K562 (cell line): ENCODE data around the gene UBALD2. TPM values are rescaled to one million over a fixed set of nuclear protein-coding genes. Genes with fewer than 3 reads are reported as not detected.
"Not testable (repeated sequence)": the region's sequence is repeated elsewhere in the genome, so short reads cannot be mapped to it uniquely, and the experiment has no call there.

Experiments used
- ATAC-seq: fragments of 200-7000 bp; cut with Tn5 transposase; 3 replicates; pipeline ENCODE4 v1.9.1; 2020; ENCODE audit warnings: moderate library complexity
- BruUV-seq: library from RNA; stranded (reverse); fragments of 400-500 nt; replicated peaks from 2 replicates; lab custom pipeline; 2021; lab: Mats Ljungman, UMichigan
- CTCF ChIA-PET: fragments of 300-600 bp; formaldehyde crosslinking; extraction: SDS; loops from one replicate; lab custom pipeline; 2021; ENCODE audit warnings: low intra/inter-chr PET ratio; lab: Yijun Ruan, JAX
- POLR2A ChIA-PET: fragments of 300-600, 350-650 bp; sonication (Branson Sonifier 250); formaldehyde crosslinking; extraction: SDS; loops from one replicate; lab custom pipeline; 2021; ENCODE audit warnings: antibody characterized with exemption, inconsistent platforms; lab: Yijun Ruan, JAX
- DNase-seq, 4 experiments: peaks; one replicate each; pipeline versions ENCODE4 v3.0.0 to v3.0.0-alpha.2; 2011 to 2018; ENCODE audit warnings: low spot score in 3 of 4, mixed read lengths in 3 of 4; ENCODE audit errors: extremely low read depth in 1 of 4
- FAIRE-seq: peaks from 2 replicates; lab custom pipeline; 2011; peaks lifted over from hg19 to GRCh38; lab: Jason Lieb, UNC
- H2AFZ ChIP-seq: 2 replicates; pipeline ENCODE4 v1.6.0; 2011; ENCODE audit warnings: low read depth, low read length, control low read depth, inconsistent platforms
- H3K27ac ChIP-seq: fragments of 200-600 bp; 3 replicates; pipeline ENCODE4 v1.8.0; 2011; ENCODE audit warnings: low read depth, mild to moderate bottlenecking, control low read depth, inconsistent platforms, low read length, moderate library complexity, mixed read lengths; ENCODE audit errors: extremely low read depth
- H3K27me3 ChIP-seq, 2 experiments: fragments of 300-600 bp in 1 of 2; 2 replicates in 1 of 2; 3 replicates in 1 of 2; pipeline versions ENCODE4 v1.6.0 to v1.8.0; 2011; ENCODE audit warnings: inconsistent platforms in 2 of 2, low read length in 2 of 2, mild to moderate bottlenecking in 1 of 2, mixed read lengths in 1 of 2, moderate library complexity in 1 of 2; ENCODE audit not compliant: control insufficient read depth in 2 of 2, insufficient read depth in 2 of 2
- H3K36me3 ChIP-seq: fragments of 300-600 bp; 3 replicates; pipeline ENCODE4 v1.8.0; 2011; ENCODE audit warnings: mild to moderate bottlenecking, low read length, inconsistent platforms; ENCODE audit not compliant: control insufficient read depth, insufficient read depth
- H3K4me1 ChIP-seq, 2 experiments: fragments of 200-600 bp in 1 of 2; replicated peaks in 1 of 2; 2 replicates in 1 of 2; 3 replicates in 1 of 2; pipeline versions ENCODE4 v1.5.1 to v1.8.0; 2011; ENCODE audit warnings: inconsistent platforms in 2 of 2, low read length in 2 of 2, mild to moderate bottlenecking in 1 of 2, mixed read lengths in 1 of 2, moderate library complexity in 1 of 2; ENCODE audit not compliant: control insufficient read depth in 2 of 2, insufficient read depth in 2 of 2
- H3K4me2 ChIP-seq: 2 replicates; pipeline ENCODE4 v1.6.1; 2011; ENCODE audit warnings: low read length, control low read depth, inconsistent platforms, mixed read lengths; ENCODE audit not compliant: insufficient read depth
- H3K4me3 ChIP-seq: fragments of 200-600 bp; sonication (generic), shearing (Covaris generic); 2 replicates; pipeline ENCODE4 v1.5.1; 2016; ENCODE audit warnings: control low read depth, inconsistent platforms
- H3K79me2 ChIP-seq: fragments of 200-600 bp; 3 replicates; pipeline ENCODE4 v1.8.0; 2011; ENCODE audit warnings: low read length, inconsistent platforms; ENCODE audit not compliant: control insufficient read depth, insufficient read depth
- H3K9ac ChIP-seq, 2 experiments: 2 replicates each; pipeline versions ENCODE4 v1.6.0 to v1.6.1; 2011; ENCODE audit warnings: low read depth in 2 of 2, low read length in 2 of 2, control low read depth in 1 of 2, inconsistent platforms in 1 of 2, mild to moderate bottlenecking in 1 of 2, mixed read lengths in 1 of 2; ENCODE audit not compliant: insufficient read depth in 1 of 2
- H3K9me1 ChIP-seq: one replicate; pipeline ENCODE4 v1.6.0; 2011; ENCODE audit warnings: inconsistent platforms, mild to moderate bottlenecking, low read length, moderate library complexity; ENCODE audit not compliant: control insufficient read depth, insufficient read depth
- H3K9me3 ChIP-seq: replicated peaks from 2 replicates; pipeline ENCODE4 v1.5.1; 2011; ENCODE audit warnings: low read depth, low read length, inconsistent platforms; ENCODE audit not compliant: control insufficient read depth, insufficient read depth
- H4K20me1 ChIP-seq: replicated peaks from 2 replicates; pipeline ENCODE4 v1.6.1; 2011; ENCODE audit warnings: low read length, inconsistent platforms, mixed read lengths; ENCODE audit not compliant: control insufficient read depth, insufficient read depth
- ATF2 ChIP-seq: sonication (generic); formaldehyde crosslinking; IDR thresholded peaks from 2 replicates; pipeline ENCODE4 v1.8.1; 2022; ENCODE audit warnings: missing genetic modification reagents
- WGBS: fragments of 100-300 bp; shearing (Covaris generic); methylation state at CpG from one replicate; pipeline ENCODE4 v1.1.6; 2016; ENCODE audit warnings: low coverage, mixed read lengths; ENCODE audit not compliant: insufficient coverage; ENCODE audit errors: missing lambda C conversion rate; 5-methylcytosine and 5-hydroxymethylcytosine counted together
- in situ Hi-C: fragments of 300-500 bp; cut with MboI; formaldehyde crosslinking; loops from 4 replicates; pipeline ENCODE4 v1.15.0; 2018; ENCODE audit warnings: inconsistent platforms, mixed read lengths
- intact Hi-C: fragments of 100-400 bp; cut with micrococcal nuclease; formaldehyde crosslinking; loops from 2 replicates; pipeline ENCODE4 v1.14.2; 2022
- polyA plus RNA-seq, 8 experiments: library from polyadenylated mRNA; depleted of rRNA in 4 of 8; stranded (reverse) in 5 of 8; unstranded in 3 of 8; fragments of >200 nt; fragmentation: Nextera tagmentation in 2 of 8; fragmentation: Illumina TruSeq in 1 of 8; extraction: Ambion mirVana in 2 of 8; extraction: Trizol in 1 of 8; gene quantifications; 2 replicates each; pipeline versions ENCODE4 v1.2.1 to v1.2.3, GENCODE V29; 2011 to 2014; ENCODE audit warnings: inconsistent platforms in 1 of 8, missing spikeins in 1 of 8
- total RNA-seq, 7 experiments: library from RNA; depleted of rRNA in 6 of 7; stranded (reverse); fragments of >200 nt in 6 of 7; fragmentation: Illumina TruSeq in 2 of 7; extraction: Trizol in 2 of 7; gene quantifications; 2 replicates each; pipeline versions ENCODE4 v1.2.1 to v1.2.3, GENCODE V29; 2011 to 2021; ENCODE audit warnings: low replicate concordance in 1 of 7

Gene UBALD2
- total and polyA plus RNA-seq, 9 of the 15 experiments (the other 6 are each of a cell fraction or from before 2014, with no cell fraction given): 2.3 to 94.1 (median 25.3) TPM

DNA sequence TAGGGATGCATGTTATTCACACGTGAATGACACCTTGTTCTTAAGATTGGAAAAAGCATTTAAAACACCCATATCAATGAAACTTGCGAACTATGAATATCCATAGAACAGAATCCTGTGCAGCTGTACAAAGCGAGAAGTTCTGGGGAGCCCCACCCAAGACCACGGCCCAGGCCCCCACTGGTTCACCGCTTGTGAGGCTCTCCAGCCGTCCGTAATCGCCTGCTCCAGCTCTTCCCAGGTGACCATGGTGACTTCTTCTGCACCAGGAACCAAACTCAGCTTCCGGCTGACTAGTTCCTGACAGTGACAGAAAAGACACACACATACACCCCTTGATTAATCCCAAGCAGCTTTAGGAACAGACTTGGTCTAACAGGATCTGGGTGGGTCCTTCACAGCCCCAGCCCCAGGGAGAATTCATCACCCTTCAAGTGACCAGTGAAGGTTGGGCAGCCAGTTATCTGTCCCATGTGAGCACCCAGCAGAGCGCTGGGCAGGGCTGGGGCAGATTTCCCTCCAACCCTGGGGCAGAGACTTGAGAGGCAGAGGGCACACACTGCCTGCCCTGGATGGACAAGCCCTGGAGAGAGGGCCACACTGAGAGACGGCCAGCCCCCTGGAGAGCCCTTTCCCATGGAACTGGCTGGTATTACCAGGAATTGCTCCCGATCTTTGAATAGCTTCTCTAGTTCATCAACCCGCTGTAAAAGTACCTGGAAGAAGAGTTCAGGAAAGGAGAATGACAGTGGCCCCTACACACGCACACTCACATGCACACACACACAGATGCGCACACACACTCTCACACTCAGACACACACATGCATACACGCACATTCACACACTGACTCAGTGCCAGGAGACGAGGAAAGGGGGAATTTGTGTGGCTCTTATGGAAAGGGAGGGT is 39.3 kb downstream of the UBALD2 start:
- FAIRE-seq: no peak
- CTCF ChIA-PET: interaction anchor here (0.6 to 3.8 kb wide), 6 partner anchors 82 to 411 kb away, joined by 3 to 38 read pairs (median 4); no protein-coding TSS in a partner anchor

GRCh38 chr17:76305135-76305454 is 39.9 kb downstream of the UBALD2 start:
- H3K4me3 ChIP-seq, H3K27ac ChIP-seq, H3K36me3 ChIP-seq, H2AFZ ChIP-seq, ATAC-seq, H3K4me2 ChIP-seq, H3K27me3 ChIP-seq, H3K4me1 ChIP-seq, in situ Hi-C loops, H4K20me1 ChIP-seq, FAIRE-seq, DNase-seq, H3K9me3 ChIP-seq, BruUV-seq, H3K9me1 ChIP-seq, H3K79me2 ChIP-seq: not testable (repeated sequence)
- intact Hi-C loops: loop anchor here (2.0 kb wide), 1 partner anchor 154 kb away; no protein-coding TSS in a partner anchor
- peak overlapping the region in 1 of 2 experiments; percentile 10; a peak in 1 of 4 replicates for H3K9ac ChIP-seq
- ChIA-PET POLR2A (interaction anchor here (0.6 to 1.4 kb wide), 4 partner anchors 81 to 402 kb away, joined by 3 to 5 read pairs (median 4); no protein-coding TSS in a partner anchor), CTCF (interaction anchor here (0.7 to 3.8 kb wide), 3 partner anchors 82 to 148 kb away, joined by 3 to 38 read pairs (median 3); partner anchors contain the start of gene UBE2O)
- WGBS: 86% methylated on average over 3 of the region's 3 CpGs

More for the DNA sequence above, 39.3 kb downstream of the UBALD2 start:
- Histone ChIP-seq H3K36me3 (0 out of 3 replicates have a peak, but pooled peaks cover 1% of the 10 kb centered on the region), H3K79me2 (no peaks in the 10 kb centered on the region), H3K27ac (no peak overlapping the region), H3K27me3 (no peaks in the 10 kb centered on the region), H2AFZ (no peak overlapping the region), H3K9me1 (no peaks in the 10 kb centered on the region), H3K9me3 (no peaks in the 10 kb centered on the region), H3K9ac (peak overlapping the region in 1 of 2 experiments; percentile 49; a peak in 1 of 4 replicates), H3K4me1 (peaks cover 0 to 4% of the 10 kb centered on the region in 2 experiments; a peak in 3 of 5 replicates), H3K4me3 (no peak overlapping the region), H3K4me2 (no peak overlapping the region), H4K20me1 (no peaks in the 10 kb centered on the region)
- in situ Hi-C loops (loop anchor here (5.0 kb wide), 2 partner anchors 98 to 203 kb away; no protein-coding TSS in a partner anchor), intact Hi-C loops (loop anchor here (2.0 to 5.0 kb wide), 2 partner anchors 154 to 203 kb away; no protein-coding TSS in a partner anchor)
- 76% methylated on average over 17 of the region's 17 CpGs for WGBS
- no TSS peak for BruUV-seq
- DNase-seq (no peak), ATAC-seq (no peak)
- POLR2A ChIA-PET: interaction anchor here (0.6 to 1.4 kb wide), 7 partner anchors 82 to 401 kb away, joined by 3 to 5 read pairs (median 3); no protein-coding TSS in a partner anchor
- no peak for TF ChIP-seq ATF2 (CRISPR knock-in tag)
